GM12878 (cell line): Measurements from ENCODE around the gene TRIM62.

Experiments used
- CTCF ChIP-seq, 3 experiments: IDR thresholded peaks in 2 of 3; conservative IDR thresholded peaks in 1 of 3; 2 replicates each; pipeline ENCODE4 v1.5.1; 2011; ENCODE audit warnings: low read depth in 3 of 3, low read length in 3 of 3, mild to moderate bottlenecking in 3 of 3, control low read depth in 2 of 3, moderate library complexity in 2 of 3, inconsistent platforms in 1 of 3, mixed read lengths in 1 of 3; ENCODE audit not compliant: control insufficient read depth in 2 of 3, insufficient read depth in 1 of 3; ENCODE audit errors: extremely low read depth in 1 of 3
- EZH2 ChIP-seq: IDR thresholded peaks from 2 replicates; pipeline ENCODE4 v1.6.1; 2012; ENCODE audit warnings: low read depth, mild to moderate bottlenecking, control low read depth, inconsistent platforms, low read length, borderline replicate concordance; ENCODE audit not compliant: control insufficient read depth
- FOXM1 ChIP-seq: IDR thresholded peaks from 2 replicates; pipeline ENCODE4 v1.6.1; 2012; ENCODE audit warnings: low read depth, mild to moderate bottlenecking, inconsistent platforms, low read length, moderate library complexity
- POLR2A ChIP-seq: IDR thresholded peaks from 2 replicates; pipeline ENCODE4 v1.6.1; 2011; ENCODE audit warnings: low read depth, mild to moderate bottlenecking, low read length
- POLR2AphosphoS5 ChIP-seq: IDR thresholded peaks from 2 replicates; pipeline ENCODE4 v1.6.1; 2011; ENCODE audit warnings: mild to moderate bottlenecking, low read length, inconsistent platforms
- RELB ChIP-seq: fragments of 450-650 bp; IDR thresholded peaks from 2 replicates; pipeline ENCODE4 v1.6.1; 2017; ENCODE audit warnings: low read depth, mild to moderate bottlenecking, moderate library complexity
- SUZ12 ChIP-seq: fragments of 200-600 bp; sonication (generic); IDR thresholded peaks from one replicate; pipeline ENCODE4 v1.6.1; 2018; ENCODE audit warnings: antibody characterized with exemption, mild to moderate bottlenecking; ENCODE audit not compliant: unreplicated experiment
- ZNF687 ChIP-seq: fragments of 450-650 bp; IDR thresholded peaks from 2 replicates; pipeline ENCODE4 v1.6.1; 2017; ENCODE audit warnings: mild to moderate bottlenecking, moderate library complexity
- ZZZ3 ChIP-seq: IDR thresholded peaks from 2 replicates; pipeline ENCODE4 v1.6.1; 2011; ENCODE audit warnings: low read depth; ENCODE audit not compliant: control insufficient read depth, insufficient read length

GRCh38 chr1:33148615-33149014, 33.2 kb downstream of the TRIM62 start:
- TF ChIP-seq ZNF687, result no peak
- no peak for TF ChIP-seq SUZ12
- no peak for TF ChIP-seq CTCF (IDR thresholded peaks at IDR 0.05 in 2 of 3, conservative IDR thresholded peaks at IDR 0.05 in 1 of 3; ENCODE audit: control insufficient read depth in 2 of 3, extremely low read depth in 1 of 3, insufficient read depth in 1 of 3, low read depth in 3 of 3, low read length in 3 of 3)
- no peak for TF ChIP-seq ZZZ3
- TF ChIP-seq EZH2, result no peak
- TF ChIP-seq POLR2A, result no peak
- no peak for TF ChIP-seq FOXM1
- TF ChIP-seq RELB, result no peak
- no peak for TF ChIP-seq POLR2AphosphoS5
